HG02678 (cell line): Measurements from ENCODE around the gene TRIM61.
"Not testable (repeated sequence)": the region's sequence is repeated elsewhere in the genome, so short reads cannot be mapped to it uniquely, and the experiment has no call there.

ENCODE experiments used
- ATAC-seq: cut with Tn5 transposase; IDR thresholded peaks from one replicate; pipeline ENCODE4 v1.9.1; 2021; ENCODE audit warnings: mild to moderate bottlenecking, moderate library complexity; ENCODE audit not compliant: unreplicated experiment

TRIM61 gene

DNA sequence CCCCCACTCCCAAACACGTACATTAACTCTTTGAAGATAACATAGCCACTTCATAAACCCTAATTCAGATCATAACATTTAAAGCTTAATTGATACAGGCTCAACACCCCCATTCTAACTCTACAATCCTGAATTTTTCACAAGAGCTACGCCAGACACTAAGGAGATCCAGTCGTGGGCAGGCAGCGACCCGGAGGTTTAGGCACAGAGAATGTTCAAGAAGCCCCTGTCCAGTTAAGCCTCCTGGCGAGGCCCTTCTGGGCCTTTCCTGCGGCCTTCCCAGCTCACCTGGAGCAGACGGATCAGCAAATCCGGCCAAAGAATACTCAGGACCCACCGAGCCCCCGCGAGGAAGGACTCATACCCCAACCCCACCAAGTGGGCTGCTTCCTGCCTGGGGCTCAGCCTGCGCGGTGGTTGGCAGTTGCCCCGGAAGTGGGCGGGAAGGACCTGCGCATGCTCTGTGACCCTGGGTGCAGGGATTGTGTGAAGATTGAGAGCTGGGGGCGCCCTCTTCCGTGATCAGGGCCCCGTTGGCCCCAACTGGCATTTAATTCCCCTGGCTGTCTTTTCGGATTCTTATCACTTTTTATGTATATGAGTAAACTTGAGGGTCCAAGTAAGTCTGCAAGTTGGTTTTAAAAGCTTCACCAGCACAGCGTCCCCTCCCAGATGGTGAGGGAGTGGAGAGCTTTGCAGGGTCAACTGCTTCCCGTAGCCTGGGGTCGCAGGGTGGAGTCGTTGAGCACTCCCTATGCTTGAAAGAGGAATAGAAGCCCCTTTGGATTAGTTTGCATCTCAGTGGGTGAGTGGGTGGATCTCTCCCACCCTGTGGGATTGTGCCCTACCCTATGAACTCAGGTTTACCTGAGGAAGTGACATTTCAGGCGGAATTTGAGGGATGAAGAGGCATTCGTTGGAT, at the start of gene TRIM61:
Gene TRIM61, minus strand, starts transcription at position 415 of the 922 bp plus-strand sequence. CDS start 7,655 bp downstream, outside the sequence.
- peak; percentile 100 for ATAC-seq

DNA sequence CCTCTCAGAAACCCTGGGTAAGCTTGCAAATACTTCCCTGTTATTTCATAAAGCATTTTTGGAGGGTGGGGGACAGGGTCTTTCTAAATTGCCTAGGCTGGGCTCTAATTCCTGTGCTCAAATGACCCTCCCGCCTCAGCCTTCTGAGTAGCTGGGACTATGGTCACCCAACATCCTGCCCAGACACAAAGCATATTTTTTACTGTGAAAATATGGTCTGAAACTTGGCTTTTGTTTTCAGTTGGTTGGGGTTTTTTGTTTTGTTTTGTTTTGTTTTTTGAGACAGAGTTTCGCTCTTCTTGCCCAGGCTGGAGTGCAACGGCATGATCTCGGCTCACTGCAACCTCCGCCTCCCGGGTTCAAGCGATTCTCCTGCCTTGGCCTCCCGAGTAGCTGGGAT, 48.3 kb upstream of the TRIM61 start:
- not testable (repeated sequence) for ATAC-seq

DNA sequence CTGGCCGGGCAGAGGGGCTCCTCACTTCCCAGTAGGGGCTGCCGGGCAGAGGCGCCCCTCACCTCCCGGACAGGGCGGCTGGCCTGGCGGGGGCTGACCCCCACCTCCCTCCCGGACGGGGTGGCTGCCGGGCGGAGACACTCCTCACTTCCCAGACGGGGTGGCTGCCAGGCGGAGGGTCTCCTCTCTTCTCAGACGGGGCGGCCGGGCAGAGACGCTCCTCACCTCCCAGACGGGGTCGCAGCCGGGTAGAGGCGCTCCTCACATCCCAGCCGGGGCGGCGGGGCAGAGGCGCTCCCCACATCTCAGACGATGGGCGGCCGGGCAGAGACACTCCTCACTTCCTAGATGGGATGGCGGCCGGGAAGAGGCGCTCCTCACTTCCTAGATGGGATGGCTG, 42.5 kb upstream of the TRIM61 start:
- not testable (repeated sequence) for ATAC-seq

DNA sequence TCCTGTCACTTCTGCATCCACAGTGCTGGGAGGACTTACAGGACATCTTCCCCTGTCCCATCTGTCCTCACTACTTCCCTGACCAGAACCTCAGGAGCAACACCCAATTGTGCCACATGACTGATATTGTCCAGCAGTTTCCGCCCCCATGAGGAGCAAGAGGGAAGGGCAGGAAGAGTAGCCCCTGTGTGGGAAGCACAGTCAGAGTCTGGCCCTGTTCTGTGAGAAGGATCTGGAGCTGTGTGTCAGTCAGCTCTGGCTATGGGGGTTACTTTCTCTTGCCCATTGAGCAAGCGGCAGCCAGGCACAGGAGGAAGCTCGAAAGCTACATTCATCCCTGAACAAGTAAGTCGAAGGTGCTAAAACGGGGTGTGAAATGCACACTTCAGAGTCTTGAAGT, 39.5 kb upstream of the TRIM61 start:
- no peak for ATAC-seq

DNA sequence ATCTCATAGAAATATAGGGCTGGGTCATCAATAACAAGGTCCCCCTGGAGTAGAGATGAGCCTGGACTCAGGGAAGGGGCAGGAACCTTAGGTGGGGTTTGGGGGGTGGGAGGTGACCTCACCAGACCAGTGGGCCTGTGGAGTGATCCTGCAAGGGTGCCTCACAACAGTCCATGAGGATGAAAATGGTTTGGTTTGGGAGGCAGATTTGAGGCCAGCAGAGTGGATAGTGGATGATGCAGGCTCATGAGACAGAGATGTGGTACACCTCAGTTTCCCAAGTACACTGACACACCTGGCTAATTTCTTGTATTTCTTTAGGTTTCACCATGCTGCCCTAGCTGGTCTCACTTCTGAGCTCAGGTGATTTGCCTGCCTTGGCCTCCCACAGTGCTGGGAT, 36.2 kb upstream of the TRIM61 start:
- ATAC-seq, result no peak

DNA sequence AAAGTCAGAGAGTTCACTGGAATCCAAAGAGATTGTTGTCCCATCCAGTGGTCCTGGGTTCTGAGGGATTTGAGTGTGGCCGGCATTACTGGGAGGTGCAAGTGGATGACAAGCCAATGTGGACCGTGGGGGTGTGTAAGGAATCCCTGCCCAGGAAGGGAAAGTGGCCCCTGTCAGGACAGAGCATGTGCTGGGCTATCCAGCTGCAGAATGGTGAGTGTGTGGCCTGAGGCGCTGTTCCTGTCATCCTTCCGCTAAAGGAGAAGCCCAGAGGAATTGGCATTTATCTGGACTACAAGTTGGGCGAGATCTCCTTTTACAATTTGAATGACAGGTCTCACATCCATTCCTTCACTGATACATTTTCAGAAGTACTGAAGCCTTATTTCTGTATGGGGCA, 33.9 kb upstream of the TRIM61 start:
- no peak for ATAC-seq

DNA sequence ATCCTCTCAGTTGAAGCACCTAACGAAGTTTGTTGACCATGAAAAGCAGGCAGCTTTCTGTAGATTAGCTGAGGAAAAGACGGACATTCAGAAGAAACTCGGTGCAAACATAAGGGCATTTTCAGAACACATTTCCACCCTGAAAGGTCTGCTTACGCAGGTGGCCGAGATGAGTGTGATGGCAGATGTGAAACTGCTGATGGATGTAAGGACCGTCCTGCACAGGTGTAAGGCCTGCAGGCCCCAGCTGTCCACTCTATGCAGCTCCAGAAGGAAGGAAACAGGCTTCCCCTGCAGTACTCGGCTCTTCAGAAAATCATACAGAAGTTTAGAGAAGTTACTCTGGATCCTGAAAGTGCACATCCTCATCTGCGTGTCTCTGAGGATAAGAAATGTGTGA, 33.5 kb upstream of the TRIM61 start:
- no peak for ATAC-seq

DNA sequence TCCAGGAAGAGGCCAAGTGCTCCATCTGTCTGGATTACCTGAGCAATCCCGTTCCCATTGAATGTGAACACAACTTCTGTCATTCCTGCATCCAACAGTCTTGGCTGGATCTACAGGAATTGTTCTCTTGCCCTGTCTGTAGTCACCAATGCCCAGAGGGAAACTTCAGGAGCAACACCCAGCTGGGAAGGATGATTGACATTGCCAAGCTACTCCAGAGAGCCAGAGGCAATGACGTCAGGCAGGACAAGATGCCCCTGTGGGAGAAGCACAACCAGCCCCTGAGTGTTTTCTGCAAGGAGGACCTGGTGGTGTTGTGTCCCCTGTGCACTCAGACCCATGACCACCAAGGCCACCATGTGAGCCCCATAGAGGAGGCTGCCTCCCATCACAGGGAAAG, 33.0 kb upstream of the TRIM61 start:
- ATAC-seq, result no peak

DNA sequence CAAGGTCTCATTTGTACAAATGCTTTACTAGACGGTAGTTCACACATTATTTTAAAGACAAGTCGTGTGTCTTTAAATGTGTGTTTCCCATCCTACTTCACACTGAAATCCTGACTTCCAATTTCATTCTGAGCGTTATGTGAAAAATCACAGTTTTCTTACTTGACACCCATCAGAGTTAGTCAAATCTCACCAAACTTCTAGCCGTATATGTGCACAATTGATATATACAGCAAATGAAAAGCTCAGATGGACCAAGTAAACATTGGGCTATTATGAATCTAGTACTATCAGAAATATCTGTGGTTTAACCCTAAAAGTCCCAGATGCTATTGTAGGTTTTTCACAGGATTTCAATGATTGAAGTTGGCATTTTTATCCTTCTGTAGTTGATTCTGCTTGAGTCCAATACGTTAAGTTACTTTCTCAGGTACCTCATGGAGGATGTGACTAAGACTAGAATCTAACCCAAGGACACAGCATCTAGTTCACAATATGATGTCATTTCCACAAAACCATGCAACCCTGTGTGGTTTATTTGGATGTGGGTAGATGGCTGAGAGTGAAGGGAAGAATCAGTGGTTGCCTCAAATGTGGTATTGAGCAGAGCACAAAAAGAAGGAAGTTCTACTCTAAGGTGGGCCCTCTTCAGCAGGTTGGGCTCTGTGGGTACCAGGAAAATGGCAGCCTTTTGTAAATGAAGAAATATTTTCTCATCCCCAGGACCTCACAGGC, 32.2 kb upstream of the TRIM61 start:
- ATAC-seq, result no peak

DNA sequence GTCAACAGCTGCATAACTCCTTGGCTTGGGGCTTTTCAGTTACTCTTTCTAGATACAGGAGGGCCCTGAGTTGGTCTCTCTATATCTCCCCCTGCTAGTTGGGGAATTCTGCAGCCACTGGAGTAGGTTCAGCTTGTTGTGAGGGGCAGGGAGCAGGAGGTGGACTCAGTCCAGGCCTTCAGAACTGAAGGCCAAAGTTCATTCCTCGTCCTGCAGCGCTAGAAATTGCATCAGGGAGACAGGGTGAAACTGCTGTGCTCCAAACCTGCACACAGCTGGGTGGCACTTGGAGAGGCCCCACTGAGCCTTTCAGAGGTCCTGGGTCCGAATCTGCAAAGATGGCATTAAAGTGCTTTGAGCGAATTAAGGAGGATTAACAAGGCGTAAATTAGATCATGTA, 29.4 kb upstream of the TRIM61 start:
- no peak for ATAC-seq

DNA sequence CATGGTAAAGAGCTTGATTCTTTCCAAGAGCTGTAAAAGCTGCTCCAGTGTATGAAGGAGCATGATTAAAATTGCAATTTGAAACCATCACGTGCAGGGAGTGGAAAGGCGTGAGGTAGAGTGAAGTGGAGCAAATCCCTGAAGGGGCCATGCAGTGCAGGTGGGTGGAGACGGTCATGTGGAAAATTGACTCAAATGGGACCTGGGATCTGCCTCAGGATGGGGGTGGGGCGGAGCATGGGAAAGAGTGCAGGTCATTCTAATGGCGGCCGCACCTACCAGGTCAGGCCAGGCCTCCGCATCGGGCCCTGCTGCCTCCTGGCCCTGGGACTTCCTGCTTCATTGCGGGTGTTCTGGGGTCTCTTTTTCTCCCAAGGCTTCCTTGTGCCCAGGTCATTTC, 29.0 kb upstream of the TRIM61 start:
- no peak for ATAC-seq

DNA sequence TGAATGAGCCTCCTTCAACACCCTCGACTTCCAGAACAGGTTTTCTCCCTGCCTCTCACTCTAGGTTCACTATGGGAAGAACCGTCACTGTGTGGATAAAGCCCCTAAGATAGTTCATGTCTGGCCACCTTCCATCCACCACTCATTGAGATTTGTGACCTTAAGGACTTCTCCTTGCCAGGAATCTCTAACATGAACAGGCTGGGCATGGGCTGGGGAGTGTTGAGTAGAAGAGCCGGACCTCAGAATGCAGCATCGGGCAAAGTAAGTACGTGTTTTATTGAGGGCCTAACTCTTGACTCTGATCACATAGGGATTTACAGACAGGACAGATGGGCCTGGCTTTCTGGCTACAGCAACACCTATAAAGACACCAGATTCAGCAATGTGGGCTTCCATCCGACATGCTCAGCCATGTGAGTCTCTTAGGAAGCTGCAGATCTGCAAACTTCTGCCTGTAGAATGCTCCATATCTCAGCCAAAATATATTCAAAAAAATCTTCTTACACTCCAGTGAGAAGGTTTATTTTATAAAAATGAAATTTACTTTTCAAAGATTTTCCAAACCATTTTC, 28.0 kb upstream of the TRIM61 start:
- ATAC-seq, result no peak

DNA sequence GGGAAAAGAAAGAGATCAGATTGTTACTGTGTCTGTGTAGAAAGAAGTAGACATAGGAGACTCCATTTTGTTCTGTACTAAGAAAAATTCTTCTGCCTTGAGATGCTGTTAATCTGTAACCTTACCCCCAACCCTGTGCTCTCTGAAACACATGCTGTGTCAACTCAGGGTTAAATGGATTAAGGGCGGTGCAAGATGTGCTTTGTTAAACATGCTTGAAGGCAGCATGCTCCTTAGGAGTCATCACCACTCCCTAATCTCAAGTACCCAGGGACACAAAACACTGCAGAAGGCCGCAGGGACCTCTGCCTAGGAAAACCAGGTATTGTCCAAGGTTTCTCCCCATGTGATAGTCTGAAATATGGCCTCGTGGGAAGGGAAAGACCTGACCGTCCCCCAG, 24.5 kb upstream of the TRIM61 start:
- ATAC-seq, result not testable (repeated sequence)

DNA sequence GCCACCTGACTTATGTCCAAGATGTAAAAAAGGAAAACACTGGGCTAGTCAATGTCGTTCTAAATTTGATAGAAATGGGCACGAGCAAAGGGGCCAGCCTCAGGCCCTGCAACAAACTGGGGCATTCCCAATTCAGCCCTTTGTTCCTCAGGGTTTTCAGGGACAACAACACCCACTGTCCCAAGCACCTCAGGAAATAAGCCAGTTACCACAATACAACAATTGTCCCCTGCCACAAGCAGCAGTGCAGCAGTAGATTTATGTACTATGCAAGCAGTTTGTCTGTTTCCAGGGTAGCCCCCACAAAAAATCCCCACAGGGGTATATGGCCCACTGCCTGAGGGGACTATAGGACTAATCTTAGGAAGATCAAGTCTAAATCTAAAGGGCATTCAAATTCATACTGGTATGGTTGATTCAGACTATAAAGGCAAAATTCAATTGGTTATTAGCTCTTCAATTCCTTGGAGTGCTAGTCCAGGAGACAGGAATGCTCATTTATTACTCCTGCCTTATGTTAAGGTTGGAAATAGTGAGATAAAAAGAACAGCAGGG, 21.1 kb upstream of the TRIM61 start:
- not testable (repeated sequence) for ATAC-seq

DNA sequence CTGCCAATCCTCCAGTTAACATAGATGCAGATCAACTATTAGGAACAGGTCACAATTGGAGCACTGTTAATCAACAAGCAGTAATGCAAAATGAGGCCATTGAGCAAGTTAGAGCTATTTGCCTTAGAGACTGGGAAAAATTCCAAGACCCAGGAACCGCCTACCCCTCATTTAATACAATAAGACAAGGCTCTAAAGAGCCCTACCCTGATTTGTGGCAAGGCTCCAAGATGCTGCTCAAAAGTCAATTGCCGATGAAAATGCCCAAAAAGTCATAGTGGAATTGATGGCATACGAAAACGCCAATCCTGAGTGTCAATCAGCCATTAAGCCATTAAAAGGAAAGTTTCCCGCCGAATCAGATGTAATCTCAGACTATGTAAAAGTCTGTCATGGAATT, 20.5 kb upstream of the TRIM61 start:
- ATAC-seq, result no peak

DNA sequence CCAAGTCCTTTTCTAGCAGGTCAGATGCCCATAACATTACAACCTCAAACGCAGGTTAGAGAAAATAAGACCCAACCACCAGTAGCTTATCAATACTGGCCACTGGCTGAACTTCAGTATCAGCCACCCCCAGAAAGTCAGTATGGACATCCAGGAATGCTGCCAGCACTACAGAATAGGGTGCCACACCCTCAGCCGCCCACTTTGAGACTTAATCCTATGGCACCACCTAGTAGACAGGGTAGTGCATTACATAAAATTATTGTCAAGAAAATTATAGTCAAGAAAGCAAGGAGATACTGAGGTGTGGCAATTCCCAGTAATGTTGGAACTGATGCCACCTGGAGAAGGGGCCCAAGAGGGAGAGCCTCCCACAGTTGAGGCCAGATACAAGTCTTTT, 19.9 kb upstream of the TRIM61 start:
- ATAC-seq, result peak; percentile 47

DNA sequence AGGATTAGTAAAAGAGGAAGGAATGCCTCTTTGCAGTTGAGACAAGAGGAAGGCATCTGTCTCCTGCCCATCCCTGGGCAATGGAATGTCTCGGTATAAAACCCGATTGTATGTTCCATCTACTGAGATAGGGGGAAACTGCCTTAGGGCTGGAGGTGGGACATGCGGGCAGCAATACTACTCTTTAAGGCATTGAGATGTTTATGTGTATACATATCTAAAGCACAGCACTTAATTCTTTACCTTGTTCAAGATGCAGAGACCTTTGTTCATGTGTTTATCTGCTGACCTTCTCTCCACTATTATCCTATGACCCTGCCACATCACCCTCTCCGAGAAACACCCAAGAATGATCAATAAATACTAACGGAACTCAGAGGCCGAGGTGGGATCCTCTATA, 18.7 kb upstream of the TRIM61 start:
- not testable (repeated sequence) for ATAC-seq

DNA sequence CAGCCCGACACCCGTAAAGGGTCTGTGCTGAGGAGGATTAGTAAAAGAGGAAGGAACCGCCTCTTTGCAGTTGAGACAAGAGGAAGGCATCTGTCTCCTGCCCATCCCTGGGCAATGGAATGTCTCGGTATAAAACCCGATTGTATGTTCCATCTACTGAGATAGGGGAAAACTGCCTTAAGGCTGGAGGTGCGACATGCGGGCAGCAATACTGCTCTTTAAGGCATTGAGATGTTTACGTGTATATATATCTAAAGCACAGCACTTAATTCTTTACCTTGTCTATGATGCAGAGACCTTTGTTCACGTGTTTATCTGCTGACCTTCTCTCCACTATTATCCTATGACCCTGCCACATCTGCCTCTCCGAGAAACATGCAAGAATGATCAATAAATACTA, 13.3 kb upstream of the TRIM61 start:
- ATAC-seq, result not testable (repeated sequence)

DNA sequence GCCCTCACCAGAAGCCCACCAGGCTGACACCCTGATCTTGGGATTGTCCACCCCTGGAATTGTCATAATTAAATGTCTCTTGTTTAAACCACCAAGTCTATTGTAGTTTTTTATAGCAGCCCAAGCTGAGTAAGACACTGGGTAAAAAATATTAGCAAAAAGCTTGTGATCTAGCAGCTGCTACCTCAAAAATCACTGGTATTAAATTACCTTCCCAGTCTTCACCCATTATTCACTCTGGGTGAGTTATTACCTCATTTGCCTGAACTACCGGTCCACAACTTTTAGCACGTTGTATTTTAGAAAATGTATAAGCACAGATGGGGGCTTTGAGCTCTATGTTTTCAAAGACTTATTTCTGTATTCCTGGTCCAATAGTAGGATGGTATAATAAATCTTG, 12.0 kb upstream of the TRIM61 start:
- ATAC-seq, result no peak

DNA sequence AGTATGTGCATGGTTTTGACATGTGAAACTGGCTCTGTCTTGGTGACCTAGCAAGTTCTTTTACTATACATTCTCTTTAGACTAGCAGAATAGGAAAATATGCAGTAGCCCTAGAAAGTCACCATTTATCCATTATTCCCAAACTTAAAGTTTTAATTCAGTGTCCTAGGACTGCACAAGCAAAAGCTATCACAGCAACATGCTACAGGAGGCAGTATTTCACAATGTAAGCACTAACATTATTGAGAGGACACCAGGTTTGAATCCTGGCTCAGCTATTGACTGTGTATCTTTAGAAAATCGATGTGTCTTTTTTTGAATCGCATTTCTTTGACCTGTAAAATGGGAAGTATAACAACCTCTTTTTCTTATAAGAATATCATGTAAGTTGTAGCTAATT, 5.5 kb downstream of the TRIM61 start:
- not testable (repeated sequence) for ATAC-seq

DNA sequence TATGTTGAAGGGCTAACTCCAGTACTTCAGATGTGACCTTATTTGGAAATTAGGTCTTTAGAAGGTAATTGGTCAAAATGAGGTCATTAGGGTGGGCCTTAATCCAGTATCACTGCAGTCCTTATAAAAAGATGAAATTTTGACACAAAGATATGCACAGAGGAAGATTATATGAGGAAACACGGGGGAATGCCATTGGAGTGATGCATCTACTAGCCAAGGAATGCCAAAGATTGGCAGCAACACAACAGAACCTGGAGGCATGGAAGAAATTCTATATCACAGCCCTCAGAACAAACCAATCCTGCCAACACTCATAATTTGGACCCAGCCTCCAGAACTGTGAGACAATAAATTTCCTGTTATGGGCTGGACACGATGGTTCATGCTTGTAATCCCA, 17.6 kb downstream of the TRIM61 start:
- no peak for ATAC-seq
